Lower lobe of right lung (tissue), 2 donors: ENCODE data around the gene COL18A1. TPM values are rescaled to one million over a fixed set of nuclear protein-coding genes. Genes with fewer than 3 reads are reported as not detected.

Experiments used
- ATAC-seq, 2 donors: fragments of 200-7000 bp; cut with Tn5 transposase; one replicate each; pipeline ENCODE4 v1.9.1; 2020 to 2022; ENCODE audit warnings: mild to moderate bottlenecking in 2 of 2, moderate library complexity in 2 of 2
- DNase-seq: peaks from one replicate; pipeline ENCODE4 v3.0.0-alpha.2; 2020
- H3K27ac ChIP-seq: fragments of 200-600 bp; one replicate; pipeline ENCODE4 v1.8.0; 2022
- H3K27me3 ChIP-seq: fragments of 200-600 bp; one replicate; pipeline ENCODE4 v1.8.0; 2022; ENCODE audit warnings: low read depth
- H3K36me3 ChIP-seq: fragments of 200-600 bp; one replicate; pipeline ENCODE4 v1.8.0; 2022; ENCODE audit warnings: mild to moderate bottlenecking
- H3K4me1 ChIP-seq: fragments of 200-600 bp; one replicate; pipeline ENCODE4 v1.8.0; 2022
- H3K4me3 ChIP-seq: fragments of 200-600 bp; one replicate; pipeline ENCODE4 v1.8.0; 2022; ENCODE audit warnings: mild to moderate bottlenecking
- H3K9me3 ChIP-seq: fragments of 200-600 bp; one replicate; pipeline ENCODE4 v1.8.0; 2022
- CTCF ChIP-seq: fragments of 200-600 bp; IDR thresholded peaks from one replicate; pipeline ENCODE4 v1.8.0; 2022; ENCODE audit warnings: antibody characterized with exemption, mild to moderate bottlenecking
- intact Hi-C: fragments of 100-400 bp; cut with DNase I; formaldehyde crosslinking; loops from one replicate; pipeline ENCODE4 v1.11.0; 2022
- long read RNA-seq: library from polyadenylated mRNA; unstranded; transcript quantifications from one replicate; pipeline ENCODE4 v2.0.0, GENCODE V29; 2021
- total RNA-seq: library from RNA; stranded (reverse); fragmentation: NEBNext Ultra II Directional; extraction: Animal tissue kit (Norgen Biotek cat#: 25700); gene quantifications from one replicate; pipeline ENCODE4 v1.2.1, GENCODE V29; 2021
- donor health status: DM: no; HTN: yes; CAD: no; lungs with severe emphysema.

COL18A1 gene
- total RNA-seq: 45.1 TPM
- long read RNA-seq, full-length matches to known transcripts: 19 of 156 reads
- long read RNA-seq, partial matches to known transcripts: 100 of 156 reads
- long read RNA-seq, other reads (novel, unspliced or antisense): 37 of 156 reads

DNA sequence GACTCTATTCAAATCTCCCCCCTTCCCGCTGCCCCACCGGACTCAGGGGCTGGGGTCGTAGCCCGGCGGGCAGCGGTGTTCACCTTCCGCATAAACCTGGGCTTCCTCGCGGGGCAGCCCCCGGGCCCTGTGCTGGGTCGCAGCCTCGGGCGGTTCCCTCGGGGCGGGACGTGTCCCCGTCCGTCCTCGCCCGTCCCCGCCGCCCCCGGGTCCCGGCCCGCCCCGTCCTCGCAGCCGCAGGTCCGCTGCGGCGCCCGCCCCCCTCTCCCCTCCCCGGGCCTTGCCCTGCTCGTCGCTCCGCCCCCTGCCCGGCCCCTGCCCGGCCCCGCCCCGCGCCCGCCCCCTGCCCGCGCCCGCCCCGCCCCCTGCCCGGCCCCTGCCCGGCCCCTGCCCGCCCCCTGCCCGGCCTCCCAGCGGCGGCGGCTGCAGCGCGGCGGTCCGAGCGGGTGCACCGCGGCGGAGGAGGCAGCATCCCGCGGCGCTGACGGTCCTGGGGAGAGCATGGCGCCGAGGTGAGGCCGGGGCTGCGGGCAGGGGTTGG lies at the start of gene COL18A1:
Gene COL18A1 (plus strand): TSS at position 436 of the 541 bp plus-strand sequence. CDS start 66 bp downstream, at position 502.
- Histone ChIP-seq H3K4me1 (peaks cover 16% of the 10 kb centered on the region), H3K4me3 (peak within 1 kb of the TSS; percentile 59), H3K27me3 (peaks cover 35% of the 10 kb centered on the region), H3K27ac (peak within 1 kb of the TSS; percentile 75), H3K36me3 (no peaks in the 10 kb centered on the region), H3K9me3 (no peaks in the 10 kb centered on the region)
- ATAC-seq (peak; percentile 69 to 75), DNase-seq (peak; percentile 64)
- intact Hi-C loops: no loop called here
- no peak for TF ChIP-seq CTCF

DNA sequence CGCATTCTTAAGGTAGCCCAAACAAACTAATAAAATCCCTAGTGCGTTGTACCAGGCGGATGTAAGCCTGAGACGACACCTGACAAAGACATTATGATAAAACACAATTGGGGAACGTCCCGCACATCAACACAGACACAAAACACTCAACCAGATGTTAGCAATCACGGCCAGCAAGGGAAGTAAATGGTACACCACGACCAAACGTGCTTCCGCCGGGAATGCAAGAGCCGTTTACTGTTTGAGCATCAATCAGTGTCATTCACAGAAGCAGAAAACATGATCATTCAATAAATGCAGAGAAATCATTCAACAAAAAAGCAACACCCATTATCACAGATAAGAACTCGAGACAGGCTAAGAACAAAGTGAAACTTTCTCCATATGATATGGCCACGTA lies 49.4 kb upstream of the COL18A1 start:
- Histone ChIP-seq H3K27ac (no peak overlapping the region), H3K27me3 (no peaks in the 10 kb centered on the region), H3K36me3 (no peaks in the 10 kb centered on the region), H3K4me3 (no peak overlapping the region), H3K4me1 (peaks cover 10% of the 10 kb centered on the region), H3K9me3 (no peaks in the 10 kb centered on the region)
- no peak for TF ChIP-seq CTCF
- intact Hi-C loops: no loop called here
- ATAC-seq: no peak
- DNase-seq: no peak

DNA sequence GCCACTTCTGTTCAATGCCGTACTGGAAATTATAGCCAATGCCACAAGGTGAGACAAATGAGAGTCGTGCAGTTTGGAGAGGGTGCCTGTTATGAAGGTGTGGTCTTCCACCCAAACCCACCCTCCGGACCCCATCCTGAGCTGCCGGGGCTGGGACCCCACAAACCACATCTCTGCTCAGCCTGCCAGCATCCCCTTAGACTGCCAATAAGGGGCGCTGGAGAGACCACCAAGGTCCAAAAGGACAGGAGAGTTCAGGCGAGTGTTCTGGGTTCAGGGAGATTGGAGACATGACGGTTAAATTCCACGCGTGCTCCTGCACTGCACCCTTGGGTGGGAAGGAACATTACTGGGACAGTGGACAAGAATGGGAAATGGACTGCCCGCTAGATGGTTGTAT lies 48.7 kb upstream of the COL18A1 start:
- Histone ChIP-seq H3K9me3 (no peaks in the 10 kb centered on the region), H3K4me1 (peaks cover 10% of the 10 kb centered on the region), H3K27ac (no peak overlapping the region), H3K4me3 (no peak overlapping the region), H3K36me3 (no peaks in the 10 kb centered on the region), H3K27me3 (no peaks in the 10 kb centered on the region)
- intact Hi-C loops: no loop called here
- peak; percentile 19 for DNase-seq
- no peak for TF ChIP-seq CTCF
- ATAC-seq: no peak

DNA sequence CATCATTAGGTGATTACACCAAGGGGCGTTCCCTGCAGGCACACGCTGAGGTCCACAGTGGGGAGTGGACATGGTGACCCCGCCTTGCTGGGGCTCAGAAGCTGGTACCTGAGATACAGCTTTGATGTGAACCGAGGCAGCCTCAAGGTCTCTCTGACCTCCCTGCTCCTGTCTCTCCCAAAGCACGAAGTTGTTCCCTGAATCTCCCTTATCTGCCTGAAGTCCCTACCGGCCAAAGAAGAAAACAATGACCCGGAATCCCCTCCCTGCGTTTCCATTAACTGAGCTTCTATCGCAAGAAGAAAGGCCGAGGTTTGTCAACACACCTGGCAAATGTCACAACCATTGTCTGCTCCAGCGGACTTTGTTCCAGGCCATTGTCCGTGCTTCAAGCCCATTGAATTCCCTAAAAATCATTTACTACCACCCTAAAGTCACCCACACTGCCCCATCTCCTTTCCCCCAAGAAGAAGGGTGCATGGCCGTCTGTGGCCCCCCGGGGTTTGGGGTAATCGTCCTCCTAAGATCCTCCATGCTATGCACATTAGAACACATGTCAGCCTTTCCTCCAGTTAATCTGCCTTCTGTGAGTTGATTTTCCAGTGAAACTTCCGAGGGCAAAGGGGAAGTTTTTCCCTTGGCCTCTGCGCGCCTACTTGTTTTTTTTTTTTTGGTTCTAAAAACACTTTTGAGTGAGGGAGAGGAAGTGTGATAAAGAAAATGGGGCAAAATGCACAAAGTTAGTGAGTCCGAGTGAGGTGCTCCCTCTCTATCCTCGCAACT lies 48.1 kb upstream of the COL18A1 start:
- no peak for TF ChIP-seq CTCF
- ATAC-seq: no peak
- DNase-seq: peak; percentile 4
- Histone ChIP-seq H3K36me3 (no peaks in the 10 kb centered on the region), H3K4me1 (peaks cover 10% of the 10 kb centered on the region), H3K4me3 (no peak overlapping the region), H3K9me3 (no peaks in the 10 kb centered on the region), H3K27ac (peak overlapping the region; percentile 56), H3K27me3 (no peaks in the 10 kb centered on the region)
- intact Hi-C loops: no loop called here

- H3K27ac ChIP-seq: peak overlapping the region; percentile 56
These were observed 47.3 kb upstream of the COL18A1 start for GRCh38 chr21:45357436-45358260.

More at GRCh38 chr21:45357436-45358260, 47.3 kb upstream of the COL18A1 start:
- Histone ChIP-seq H3K36me3 (no peaks in the 10 kb centered on the region), H3K27me3 (no peaks in the 10 kb centered on the region), H3K9me3 (no peaks in the 10 kb centered on the region), H3K4me1 (peaks cover 10% of the 10 kb centered on the region), H3K4me3 (no peak overlapping the region)
- ATAC-seq: peak; percentile 31 to 47
- no peak for TF ChIP-seq CTCF
- DNase-seq: peak; percentile 52
- intact Hi-C loops: no loop called here
